T1000 (cell line): ENCODE measurements around the gene ITGA2.

Source experiments
- DNase-seq: peaks from one replicate; lab custom pipeline; 2025; ENCODE audit warnings: mixed read lengths; lab: John Stamatoyannopoulos, UW

Gene ITGA2

GRCh38 chr5:53017794-53018391 lies 28.7 kb downstream of the ITGA2 start:
- no peak for DNase-seq

DNA sequence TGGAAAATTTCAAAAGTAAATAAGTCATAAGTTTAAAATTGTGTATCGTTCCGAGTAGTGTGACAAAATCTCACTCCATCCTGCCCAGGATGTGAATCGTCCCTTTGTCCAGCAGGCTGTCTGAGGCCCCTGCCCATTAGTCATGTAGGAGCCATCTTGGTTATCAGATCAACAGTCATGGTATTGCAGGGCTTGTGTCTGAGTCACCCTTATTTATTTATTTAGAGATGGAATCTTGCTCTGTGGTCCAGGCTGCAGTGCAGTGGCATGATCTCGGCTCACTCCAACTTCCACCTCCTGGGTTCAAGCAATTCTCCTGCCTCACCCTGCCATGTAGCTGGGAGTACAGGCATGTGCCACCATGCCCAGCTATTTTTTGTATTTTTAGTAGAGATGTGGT lies 30.2 kb downstream of the ITGA2 start:
- DNase-seq, result peak; percentile 20

DNA sequence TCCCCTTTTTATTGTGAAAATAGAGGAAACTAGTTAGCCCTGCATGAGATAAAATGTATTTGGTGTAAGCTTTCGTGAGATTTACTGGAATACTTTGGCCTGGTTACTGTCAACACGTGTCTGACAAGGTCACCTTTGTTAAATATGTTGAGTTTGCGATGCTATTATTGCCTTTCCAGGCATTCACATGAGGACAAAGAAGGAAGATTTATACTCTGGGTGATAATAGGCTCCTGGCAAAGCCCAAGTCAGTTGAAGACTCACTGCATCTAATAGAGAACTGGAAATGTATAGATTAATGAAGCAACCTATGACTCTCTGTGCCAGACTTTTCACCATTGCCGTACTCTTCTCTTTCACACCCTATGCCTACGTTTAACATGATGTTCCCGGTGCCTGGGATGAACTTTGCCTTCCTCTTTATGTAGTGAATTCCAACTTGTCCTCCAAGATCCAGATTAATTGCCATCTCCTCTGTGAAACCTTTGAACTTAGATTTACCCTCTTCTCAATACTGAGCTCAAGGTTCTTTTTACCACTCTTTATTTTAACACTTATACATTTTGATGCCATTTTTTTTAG lies 33.9 kb downstream of the ITGA2 start:
- DNase-seq, result no peak

GRCh38 chr5:53023969-53024368 lies 34.8 kb downstream of the ITGA2 start:
- DNase-seq, result no peak

GRCh38 chr5:53024535-53024934 lies 35.4 kb downstream of the ITGA2 start:
- DNase-seq, result no peak

DNA sequence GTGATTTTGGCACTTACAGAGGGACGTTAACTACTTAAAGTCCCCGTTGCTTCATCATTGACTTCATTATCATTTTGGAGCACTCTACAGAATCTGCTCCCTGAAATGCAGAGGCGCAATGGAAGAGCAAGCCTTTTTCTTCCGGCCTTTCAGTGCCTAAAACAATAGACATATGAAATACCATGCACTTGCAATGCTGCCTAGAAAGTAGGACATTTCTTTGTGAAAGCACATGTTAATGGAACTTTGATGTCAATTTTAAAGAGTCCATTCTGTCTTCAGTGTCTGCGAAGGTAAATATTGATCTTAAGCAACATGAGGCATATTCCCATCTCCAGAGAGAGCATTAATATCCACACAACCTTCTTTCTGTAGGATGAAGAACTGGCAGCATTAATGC lies 36.3 kb downstream of the ITGA2 start:
- DNase-seq, result no peak

DNA sequence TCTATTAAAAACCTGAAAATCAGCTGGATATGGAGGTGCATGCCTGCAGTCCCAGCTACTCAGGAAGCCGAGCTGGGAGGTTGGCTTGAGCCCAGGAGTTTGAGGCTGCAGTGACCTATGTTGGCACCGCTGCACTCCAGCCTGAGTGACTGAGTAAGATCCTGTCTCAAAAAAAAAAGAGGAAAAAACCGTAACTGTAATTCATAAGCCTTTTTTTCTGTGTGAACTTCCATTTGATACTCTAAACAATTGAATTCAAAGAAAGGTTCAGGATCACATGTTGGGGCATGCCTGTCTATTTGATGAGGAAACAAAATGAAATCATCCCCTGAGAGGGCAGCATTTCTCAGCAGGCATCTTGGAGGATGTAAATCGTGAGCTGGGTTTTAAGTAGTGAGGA lies 38.8 kb downstream of the ITGA2 start:
- DNase-seq, result peak; percentile 7

DNA sequence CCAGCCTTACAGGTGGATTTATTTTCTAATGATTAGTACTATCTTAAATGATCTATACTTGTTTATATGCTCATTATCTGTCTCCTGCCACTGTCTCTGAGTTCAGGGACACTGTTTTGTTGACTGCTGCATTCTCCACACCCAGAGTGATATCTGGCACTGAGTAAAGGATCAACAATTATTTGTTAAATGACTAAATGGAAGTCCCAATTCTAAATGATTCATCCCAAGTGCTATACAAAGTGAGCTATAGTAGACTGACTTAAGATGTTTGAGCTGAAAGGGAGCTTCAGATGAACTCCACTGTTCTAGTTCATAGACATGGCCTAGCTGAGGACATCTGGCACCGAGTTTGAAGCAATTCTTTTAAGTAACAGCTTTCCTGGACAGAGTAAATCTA lies 40.5 kb downstream of the ITGA2 start:
- no peak for DNase-seq

DNA sequence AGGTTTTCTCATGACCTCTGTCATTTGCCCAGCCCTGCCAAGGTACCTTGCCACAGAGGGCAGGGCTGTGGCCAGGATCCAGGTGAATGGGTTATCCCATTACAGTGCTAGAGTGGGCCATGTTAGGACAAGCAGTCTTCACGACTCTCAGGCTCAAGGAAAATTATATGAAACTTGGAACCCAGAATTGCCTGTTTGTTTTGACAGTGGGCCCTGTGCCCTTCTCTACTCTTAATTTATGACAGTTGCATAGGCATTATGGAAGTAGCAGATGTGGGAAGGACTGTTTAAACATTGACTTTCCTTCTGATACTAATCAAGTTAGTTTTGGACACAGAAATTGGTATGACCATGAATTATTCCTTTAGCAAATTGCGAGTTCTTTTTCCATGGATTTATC lies 41.7 kb downstream of the ITGA2 start:
- DNase-seq, result no peak

- DNase-seq, result no peak
Observed at GRCh38 chr5:53031695-53032096, 42.5 kb downstream of the ITGA2 start.

GRCh38 chr5:53032188-53032587 lies 43.0 kb downstream of the ITGA2 start:
- DNase-seq, result no peak

GRCh38 chr5:53034832-53035231 lies 45.7 kb downstream of the ITGA2 start:
- no peak for DNase-seq

DNA sequence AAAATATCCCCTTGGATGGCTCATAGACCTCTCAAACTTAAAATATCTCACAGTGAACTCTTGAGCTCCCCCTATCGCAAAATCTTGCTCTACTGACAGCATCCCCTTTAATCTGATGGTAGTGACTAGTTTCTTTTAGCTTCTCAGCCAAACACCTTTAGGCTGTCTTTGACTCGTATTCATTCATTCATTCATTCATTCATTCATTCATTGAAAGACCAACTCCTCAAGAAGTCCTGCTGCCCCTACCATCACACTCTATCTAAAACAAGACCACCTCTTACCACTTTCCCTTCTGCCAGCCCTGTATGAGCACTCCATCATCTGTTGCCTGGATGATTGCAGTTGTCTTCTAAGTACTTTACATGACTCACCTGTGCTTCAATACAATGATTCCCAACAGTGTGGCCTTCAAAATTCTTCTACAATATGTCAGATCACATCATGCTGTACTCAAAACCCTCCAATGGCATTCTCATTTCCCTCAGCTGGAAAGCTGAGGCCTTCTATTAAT lies 46.8 kb downstream of the ITGA2 start:
- DNase-seq, result no peak

DNA sequence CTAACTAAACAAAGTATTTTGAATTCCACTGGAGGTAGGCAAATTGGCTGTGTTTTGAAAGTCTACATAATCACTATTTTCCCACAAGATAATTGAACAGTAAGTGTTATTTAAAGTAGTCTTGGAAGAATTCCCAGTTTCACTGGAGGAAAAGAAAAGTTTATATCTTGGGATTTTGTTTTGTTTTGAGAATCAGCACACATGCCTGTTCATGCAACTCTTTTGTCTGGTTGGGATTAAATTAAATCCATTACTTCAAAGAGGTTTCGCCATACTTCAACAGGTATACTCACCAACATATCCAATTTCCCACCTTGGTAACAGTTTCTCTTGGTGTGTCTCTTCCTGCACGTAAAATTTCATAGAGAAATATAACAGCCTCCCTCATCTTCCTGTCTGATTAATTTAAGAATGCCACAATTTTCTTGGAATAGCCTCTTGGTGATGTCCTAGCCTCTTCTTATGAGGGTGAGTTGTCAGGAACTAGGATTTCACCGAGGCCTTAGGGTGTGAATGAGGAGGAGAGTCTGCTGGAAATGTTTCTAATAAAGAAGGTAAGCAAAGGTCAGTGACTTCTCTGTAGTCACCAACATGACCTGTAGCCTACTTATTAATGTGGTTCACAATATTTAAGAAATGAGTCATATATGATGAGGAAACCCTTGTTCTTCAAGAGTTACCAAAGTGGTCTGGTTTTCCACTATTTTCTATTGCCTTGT lies 48.1 kb downstream of the ITGA2 start:
- DNase-seq, result no peak

- DNase-seq, result no peak
Observed at GRCh38 chr5:53038196-53038847, 49.2 kb downstream of the ITGA2 start.

GRCh38 chr5:53039855-53040254 lies 50.7 kb downstream of the ITGA2 start:
- no peak for DNase-seq

DNA sequence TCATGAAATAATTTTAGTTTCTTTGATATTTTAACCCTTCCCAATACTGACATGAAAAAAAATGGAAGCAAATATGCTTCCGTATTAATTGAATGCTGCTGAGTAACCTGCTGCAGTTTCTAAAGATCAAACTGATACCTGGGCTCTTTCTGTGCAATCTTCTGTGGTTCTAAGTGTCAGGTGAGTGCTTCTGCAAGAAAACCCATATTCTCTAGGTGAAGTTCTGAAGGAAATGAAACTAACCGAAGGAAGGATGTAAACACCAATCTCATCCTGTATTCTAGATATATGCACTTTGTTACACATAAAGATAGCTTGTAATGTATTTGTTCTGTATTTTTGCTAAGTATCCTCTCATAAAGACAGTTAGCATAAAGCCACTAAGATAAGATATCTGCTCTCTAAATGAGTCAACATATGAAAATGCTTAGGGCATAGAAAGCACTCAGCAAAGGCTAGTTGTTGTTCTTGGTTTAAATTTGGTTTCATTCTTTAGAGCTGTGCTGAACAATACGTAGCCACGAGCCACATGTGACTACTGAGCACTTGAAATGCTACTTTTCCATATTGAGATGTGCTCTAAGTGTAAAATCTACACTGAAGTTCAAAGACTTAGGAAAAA lies 52.0 kb downstream of the ITGA2 start:
- no peak for DNase-seq

DNA sequence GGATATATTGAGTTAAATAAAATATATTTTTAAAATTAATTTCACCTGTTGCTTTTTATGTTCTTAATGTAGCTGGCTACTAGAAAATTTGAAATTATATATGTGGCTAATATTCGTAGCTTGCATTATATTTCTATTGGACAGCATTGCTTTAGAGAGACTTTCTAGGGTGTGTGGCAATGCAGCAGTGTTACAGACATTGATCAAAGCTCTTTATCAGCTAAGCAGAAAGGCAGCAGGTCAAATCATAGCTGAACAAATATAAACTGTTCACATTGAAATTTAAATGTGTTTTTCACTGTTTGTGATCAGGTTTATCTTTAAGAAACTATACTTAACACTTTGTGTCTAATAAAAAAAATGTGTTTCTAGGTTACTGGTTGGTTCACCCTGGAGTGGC lies 52.6 kb downstream of the ITGA2 start:
- DNase-seq, result no peak

DNA sequence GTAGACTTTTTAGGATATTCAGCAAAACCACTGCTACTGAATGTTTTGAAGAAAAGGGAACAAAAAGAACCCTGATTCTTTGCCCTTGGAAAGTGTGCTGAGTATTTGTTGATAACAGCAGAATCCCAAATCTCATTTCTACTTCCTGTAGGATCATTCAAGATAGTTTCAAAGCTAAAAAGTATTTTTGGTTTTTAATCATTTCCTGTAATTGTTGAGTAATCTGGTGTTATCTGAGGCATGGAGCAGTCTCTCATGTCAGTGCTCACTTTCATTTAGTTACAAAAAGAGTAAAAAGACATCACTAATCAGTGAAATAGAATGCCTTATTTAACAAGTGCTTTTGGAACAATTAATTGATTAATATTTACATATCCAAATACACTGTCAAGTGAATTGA lies 56.1 kb downstream of the ITGA2 start:
- no peak for DNase-seq

DNA sequence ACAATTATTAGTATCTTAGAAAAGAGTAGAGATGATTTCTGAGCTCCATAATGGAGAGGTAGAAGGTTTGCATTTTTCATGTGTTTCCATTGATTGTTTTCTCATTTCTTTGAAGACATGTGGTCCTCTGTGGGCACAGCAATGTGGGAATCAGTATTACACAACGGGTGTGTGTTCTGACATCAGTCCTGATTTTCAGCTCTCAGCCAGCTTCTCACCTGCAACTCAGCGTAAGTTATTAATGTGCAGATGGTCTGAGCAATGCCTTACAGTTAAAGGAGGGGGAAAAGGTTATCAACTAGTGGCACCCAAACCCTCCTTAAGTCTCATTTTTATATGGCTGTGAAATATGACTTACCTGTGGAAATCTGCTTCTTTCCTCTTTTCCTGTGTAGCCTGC lies 59.1 kb downstream of the ITGA2 start:
- no peak for DNase-seq

GRCh38 chr5:53052499-53052898 lies 63.3 kb downstream of the ITGA2 start:
- DNase-seq, result no peak

GRCh38 chr5:53053364-53053763 lies 64.2 kb downstream of the ITGA2 start:
- DNase-seq, result no peak
